ENCODE measurements around the gene SFT2D3. TPM values are rescaled to one million over a fixed set of nuclear protein-coding genes. Genes with fewer than 3 reads are reported as not detected.

Gene SFT2D3
- total RNA-seq, 2 donors from 2014 or later = 3.8 to 5.9 TPM

- Histone ChIP-seq H3K27ac (peak overlapping the region in 1 of 2 donors; percentile 21), H3K4me1 (peaks cover 0 to 45% of the 10 kb centered on the region in 2 donors)
Observed at GRCh38 chr2:127706215-127706990, 5.1 kb downstream of the SFT2D3 start.

GRCh38 chr2:127707890-127708648 is 6.8 kb downstream of the SFT2D3 start:
- Histone ChIP-seq H3K36me3 (peaks cover 40% of the 10 kb centered on the region), H3K27ac (no peak overlapping the region)

More at GRCh38 chr2:127706215-127706990, 5.1 kb downstream of the SFT2D3 start:
- Histone ChIP-seq H3K27me3 (no peaks in the 10 kb centered on the region), H3K9me3 (no peaks in the 10 kb centered on the region), H3K4me3 (no peak overlapping the region), H3K36me3 (peaks cover 40% of the 10 kb centered on the region)
- TF ChIP-seq CTCF (IDR thresholded peaks at IDR 0.05) = no peak
- DNase-seq (ENCODE audit: low spot score) = no peak

GRCh38 chr2:127709336-127709735 is 8.0 kb downstream of the SFT2D3 start:
- no peak for DNase-seq (ENCODE audit: low spot score)
- Histone ChIP-seq H3K9me3 (no peaks in the 10 kb centered on the region), H3K27me3 (no peaks in the 10 kb centered on the region), H3K27ac (no peak overlapping the region), H3K36me3 (peaks cover 48% of the 10 kb centered on the region), H3K4me1 (peaks cover 0 to 28% of the 10 kb centered on the region in 2 donors), H3K4me3 (no peak overlapping the region)
- TF ChIP-seq CTCF (IDR thresholded peaks at IDR 0.05) = no peak

More at GRCh38 chr2:127707890-127708648, 6.8 kb downstream of the SFT2D3 start:
- no peak for TF ChIP-seq CTCF (IDR thresholded peaks at IDR 0.05)
- no peak for DNase-seq (ENCODE audit: low spot score)
- Histone ChIP-seq H3K9me3 (no peaks in the 10 kb centered on the region), H3K4me3 (no peak overlapping the region), H3K27me3 (no peaks in the 10 kb centered on the region), H3K4me1 (peaks cover 0 to 37% of the 10 kb centered on the region in 2 donors)

DNA sequence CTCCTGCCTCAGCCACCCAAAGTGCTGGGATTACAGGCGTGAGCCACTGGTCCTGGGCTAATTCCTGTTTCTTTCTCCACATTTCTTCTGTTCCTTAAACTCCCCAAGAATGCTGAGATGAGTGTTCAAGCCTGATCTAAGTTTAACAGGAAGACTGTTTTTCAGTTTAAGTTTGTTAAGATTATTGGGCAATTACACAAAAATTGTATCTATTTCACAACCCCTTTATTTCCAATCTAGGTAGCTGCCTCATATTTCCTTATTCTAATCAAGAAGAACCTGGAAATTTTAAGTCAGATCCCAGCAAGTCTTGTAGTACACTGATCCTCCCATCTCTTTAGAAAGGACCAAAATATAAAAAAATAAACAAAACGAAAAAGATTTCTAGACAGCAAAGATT is 11.7 kb downstream of the SFT2D3 start:
- H3K9me3 ChIP-seq = no peaks in the 10 kb centered on the region
- peaks cover 0 to 4% of the 10 kb centered on the region in 2 donors for H3K4me1 ChIP-seq
- TF ChIP-seq CTCF (IDR thresholded peaks at IDR 0.05) = no peak
- DNase-seq (ENCODE audit: low spot score) = no peak
- H3K27me3 ChIP-seq = no peaks in the 10 kb centered on the region
- H3K4me3 ChIP-seq = no peak overlapping the region
- H3K36me3 ChIP-seq = peaks cover 32% of the 10 kb centered on the region
- H3K27ac ChIP-seq = no peak overlapping the region

DNA sequence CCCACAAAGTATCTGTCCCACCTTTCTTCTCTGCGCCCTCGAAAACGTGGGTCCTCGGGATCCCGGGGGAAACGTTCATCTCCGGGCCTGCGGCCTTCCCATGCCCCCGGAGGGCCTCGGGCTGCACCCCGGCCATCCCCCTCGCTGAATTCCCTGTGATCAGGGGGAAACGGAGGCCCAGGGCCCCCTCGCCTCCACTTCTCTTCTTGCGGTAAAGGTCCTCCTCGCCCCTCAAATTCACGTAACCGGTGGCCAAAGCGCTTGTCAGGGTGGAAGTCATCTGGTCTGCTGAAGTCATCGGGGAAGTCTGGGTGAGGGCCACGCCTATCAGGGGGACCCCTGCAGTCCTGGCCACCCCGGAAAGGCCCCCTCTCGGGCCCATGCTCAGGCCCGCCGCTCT is 12.3 kb downstream of the SFT2D3 start:
- Histone ChIP-seq H3K27ac (no peak overlapping the region), H3K27me3 (no peaks in the 10 kb centered on the region), H3K4me3 (no peak overlapping the region), H3K36me3 (peaks cover 32% of the 10 kb centered on the region), H3K9me3 (no peaks in the 10 kb centered on the region), H3K4me1 (peaks cover 0 to 4% of the 10 kb centered on the region in 2 donors)
- no peak for DNase-seq (ENCODE audit: low spot score)
- no peak for TF ChIP-seq CTCF (IDR thresholded peaks at IDR 0.05)
